Measurements from ENCODE around the gene NDUFS3.

The NDUFS3 gene

DNA sequence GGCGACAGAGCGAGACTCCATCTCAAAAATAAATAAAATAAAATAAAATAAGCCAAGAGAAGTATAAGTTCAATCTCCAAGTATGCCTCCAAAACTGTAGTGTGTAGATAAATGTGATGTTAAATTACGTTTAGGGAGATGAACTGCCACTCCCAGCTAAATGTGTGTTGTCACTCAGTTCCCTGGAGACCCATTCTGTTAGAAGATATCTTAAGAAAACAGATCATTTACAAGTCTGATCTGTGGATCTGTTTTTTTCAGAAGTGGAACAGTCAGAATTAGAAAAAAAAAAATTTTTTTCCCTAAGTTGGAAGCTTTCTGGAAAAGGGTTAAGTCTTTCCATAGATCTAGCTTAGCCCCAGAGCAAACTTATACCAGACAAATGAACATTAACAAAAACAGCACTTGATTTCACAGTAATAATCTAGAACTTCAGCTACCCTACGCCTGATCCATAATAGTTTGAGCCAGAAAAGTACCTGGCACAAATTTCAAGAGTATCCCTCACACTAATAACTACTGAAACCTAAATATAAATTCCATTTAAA, 44.1 kb upstream of the NDUFS3 start:
- H3K27ac ChIP-seq = no peak overlapping the region
- H3K27me3 ChIP-seq (replicated peaks) = no peaks in the 10 kb centered on the region
- TF ChIP-seq CTCF (IDR thresholded peaks at IDR 0.05; ENCODE audit: low read depth, low read length, missing control alignments) = no peak
- DNase-seq = no peak
- peaks cover 3% of the 10 kb centered on the region for H3K36me3 ChIP-seq (replicated peaks)
- in situ Hi-C loops (cut with HindIII; ENCODE audit: low pct_ligation_motif_present, low sequenced_read_pairs) = no loop called here
- no peak overlapping the region for H3K4me3 ChIP-seq (ENCODE audit: low read depth, low read length)

GRCh38 chr11:47536915-47537314, 42.0 kb upstream of the NDUFS3 start:
- no peak for TF ChIP-seq CTCF (IDR thresholded peaks at IDR 0.05; ENCODE audit: low read depth, low read length, missing control alignments)
- Histone ChIP-seq H3K27ac (no peak overlapping the region), H3K36me3 (replicated peaks) (no peaks in the 10 kb centered on the region), H3K27me3 (replicated peaks) (no peaks in the 10 kb centered on the region), H3K4me3 (ENCODE audit: low read depth, low read length) (no peak overlapping the region)
- in situ Hi-C loops (cut with HindIII; ENCODE audit: low pct_ligation_motif_present, low sequenced_read_pairs) = no loop called here
- no peak for DNase-seq

DNA sequence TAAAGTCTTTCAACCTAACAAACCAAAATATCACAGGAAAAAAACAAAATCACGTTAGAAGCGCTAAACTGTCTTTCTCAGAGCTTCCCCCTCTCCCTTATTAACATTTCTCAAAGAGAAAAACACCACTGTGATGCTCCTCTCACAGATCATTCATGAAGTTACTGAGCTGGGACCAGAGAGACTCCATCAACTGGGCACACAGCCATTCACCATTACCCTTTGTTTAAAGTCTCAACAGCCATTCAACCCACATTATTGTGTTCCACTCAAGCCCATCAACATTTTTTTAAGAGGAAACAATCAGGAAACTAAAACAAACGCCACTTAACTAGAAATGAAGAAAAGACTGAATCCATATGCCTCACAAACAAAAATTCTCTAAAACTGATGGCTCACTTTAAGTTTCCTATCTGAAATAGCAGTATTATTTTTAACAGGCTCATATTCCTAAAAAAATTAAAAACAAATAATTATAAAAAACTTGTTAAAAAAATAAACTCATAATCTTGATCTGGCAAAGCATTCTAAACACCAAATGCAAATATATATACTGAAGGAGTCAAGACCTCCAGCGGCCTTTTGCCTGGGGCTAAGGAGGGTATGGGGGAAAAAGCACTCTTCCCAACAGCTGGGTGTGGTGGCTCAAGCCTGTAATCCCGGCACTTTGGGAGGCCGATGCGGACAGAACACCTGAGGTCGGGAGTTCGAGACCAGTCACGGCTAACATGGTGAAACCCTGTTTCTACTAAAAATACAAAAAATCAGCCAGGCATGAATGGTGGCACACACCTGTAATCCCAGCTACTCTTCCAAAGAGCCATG, 39.9 kb upstream of the NDUFS3 start:
- H3K36me3 ChIP-seq (replicated peaks) = no peaks in the 10 kb centered on the region
- peak overlapping the region; percentile 68 for H3K27ac ChIP-seq
- DNase-seq = no peak
- no peak for TF ChIP-seq CTCF (IDR thresholded peaks at IDR 0.05; ENCODE audit: low read depth, low read length, missing control alignments)
- H3K4me3 ChIP-seq (ENCODE audit: low read depth, low read length) = no peak overlapping the region
- in situ Hi-C loops (cut with HindIII; ENCODE audit: low pct_ligation_motif_present, low sequenced_read_pairs) = no loop called here
- H3K27me3 ChIP-seq (replicated peaks) = no peaks in the 10 kb centered on the region

GRCh38 chr11:47539681-47540039, 39.2 kb upstream of the NDUFS3 start:
- peak overlapping the region; percentile 68 for H3K27ac ChIP-seq
- no peak overlapping the region for H3K4me3 ChIP-seq (ENCODE audit: low read depth, low read length)
- H3K36me3 ChIP-seq (replicated peaks) = no peaks in the 10 kb centered on the region
- no peak for DNase-seq
- in situ Hi-C loops (cut with HindIII; ENCODE audit: low pct_ligation_motif_present, low sequenced_read_pairs) = no loop called here
- no peak for TF ChIP-seq CTCF (IDR thresholded peaks at IDR 0.05; ENCODE audit: low read depth, low read length, missing control alignments)
- no peaks in the 10 kb centered on the region for H3K27me3 ChIP-seq (replicated peaks)

GRCh38 chr11:47541070-47541469, 37.8 kb upstream of the NDUFS3 start:
- no peaks in the 10 kb centered on the region for H3K36me3 ChIP-seq (replicated peaks)
- H3K27me3 ChIP-seq (replicated peaks) = no peaks in the 10 kb centered on the region
- H3K27ac ChIP-seq = no peak overlapping the region
- no peak overlapping the region for H3K4me3 ChIP-seq (ENCODE audit: low read depth, low read length)
- no peak for DNase-seq
- in situ Hi-C loops (cut with HindIII; ENCODE audit: low pct_ligation_motif_present, low sequenced_read_pairs) = no loop called here
- no peak for TF ChIP-seq CTCF (IDR thresholded peaks at IDR 0.05; ENCODE audit: low read depth, low read length, missing control alignments)
